Esophagus (tissue), 2 donors: Measurements from ENCODE around the gene IL12RB2. TPM values are rescaled to one million over a fixed set of nuclear protein-coding genes. Genes with fewer than 3 reads are reported as not detected.
A peak's percentile ranks its signal among the peaks of the same experiment; 100 is the strongest.

Experiments
- H3K27ac ChIP-seq, 2 donors: one replicate each; pipeline ENCODE4 v1.5.1; 2013; ENCODE audit warnings: low read depth in 2 of 2, mild to moderate bottlenecking in 2 of 2, inconsistent platforms in 1 of 2, low read length in 1 of 2, moderate library complexity in 1 of 2
- H3K27me3 ChIP-seq, 2 donors: one replicate each; pipeline ENCODE4 v1.6.1; 2013; ENCODE audit warnings: low read length in 2 of 2, control low read depth in 1 of 2, mild to moderate bottlenecking in 1 of 2; ENCODE audit not compliant: insufficient read depth in 2 of 2, control insufficient read depth in 1 of 2
- H3K36me3 ChIP-seq, 2 donors: one replicate each; pipeline ENCODE4 v1.6.1; 2013; ENCODE audit warnings: low read length in 1 of 2; ENCODE audit not compliant: control insufficient read depth in 2 of 2, insufficient read depth in 2 of 2
- H3K4me1 ChIP-seq, 2 donors: one replicate each; pipeline ENCODE4 v1.6.1; 2013; ENCODE audit warnings: low read length in 1 of 2; ENCODE audit not compliant: control insufficient read depth in 2 of 2, insufficient read depth in 2 of 2
- H3K4me3 ChIP-seq, 2 donors: one replicate each; pipeline ENCODE4 v1.5.1; 2013; ENCODE audit warnings: low read length in 2 of 2, mild to moderate bottlenecking in 2 of 2, low read depth in 1 of 2, moderate library complexity in 1 of 2
- H3K9me3 ChIP-seq, 2 donors: one replicate each; pipeline ENCODE4 v1.6.1; 2013; ENCODE audit warnings: mild to moderate bottlenecking in 2 of 2, low read depth in 1 of 2, low read length in 1 of 2, moderate library complexity in 1 of 2; ENCODE audit not compliant: control insufficient read depth in 2 of 2, insufficient read depth in 1 of 2
- WGBS, 2 donors: extraction: QIAGEN DNeasy Blood & Tissue Kit; methylation state at CpG; one replicate each; pipeline ENCODE4 v1.1.7; 2013; 5-methylcytosine and 5-hydroxymethylcytosine counted together
- polyA plus RNA-seq, 2 donors: library from polyadenylated mRNA; stranded (reverse); fragments of 200-250 nt; gene quantifications; one replicate each; pipeline ENCODE4 v1.2.3, GENCODE V29; 2013
- donor health status: healthy with polysubstance abuse.
- donor health status: Bipolar disorder and iron deficiency.

Gene IL12RB2
- polyA plus RNA-seq, 2 donors: 1.3 to 1.7 TPM

DNA sequence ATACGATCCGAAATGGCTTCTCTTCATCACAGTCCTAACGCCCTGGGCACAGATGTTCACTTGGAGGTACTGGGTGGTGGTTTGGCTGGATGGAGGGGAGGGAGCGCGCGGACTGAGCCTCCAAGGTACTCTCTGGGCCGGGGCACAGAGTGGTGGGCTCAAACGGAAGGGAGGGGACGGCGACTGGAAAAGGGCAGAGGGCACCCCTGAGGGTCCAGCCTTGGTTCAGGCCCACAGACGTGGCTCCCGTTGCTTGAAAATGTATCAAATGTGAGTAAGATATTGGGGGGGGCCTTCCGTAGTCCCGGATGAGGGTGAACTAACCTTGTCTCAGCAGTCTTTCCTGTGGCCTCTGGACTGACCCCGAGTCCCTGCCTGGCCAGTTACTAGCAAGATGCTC is 463 bp downstream of the IL12RB2 start:
- 40% methylated on average over 15 of the region's 15 CpGs for WGBS, 2 donors
- H3K27me3 ChIP-seq: no peaks in the 10 kb centered on the region
- no peaks in the 10 kb centered on the region for H3K36me3 ChIP-seq
- H3K9me3 ChIP-seq: no peaks in the 10 kb centered on the region
- no peak overlapping the region for H3K27ac ChIP-seq
- peak overlapping the region in 1 of 2 donors; percentile 54 for H3K4me3 ChIP-seq
- H3K4me1 ChIP-seq: no peaks in the 10 kb centered on the region

DNA sequence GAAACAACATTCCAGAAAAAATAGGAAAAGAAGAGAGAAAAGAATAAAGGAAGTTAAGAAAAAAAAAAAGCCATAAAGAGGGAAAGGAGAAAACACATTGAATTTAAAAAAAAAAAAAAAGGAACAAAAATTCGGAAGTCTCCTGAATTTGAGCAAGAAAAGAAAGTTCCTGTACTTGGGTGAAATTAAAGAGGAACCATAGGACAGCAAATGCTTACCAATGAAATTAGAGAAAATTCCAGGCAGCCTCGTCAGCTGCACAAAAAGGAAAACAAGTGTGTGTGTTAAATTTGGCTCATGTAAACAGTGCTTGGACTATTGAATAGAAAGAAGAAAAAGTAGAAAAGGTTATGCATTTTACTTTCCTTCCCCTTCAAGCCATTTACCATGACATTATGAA is 4.9 kb downstream of the IL12RB2 start:
- Histone ChIP-seq H3K4me3 (no peak overlapping the region), H3K27me3 (no peaks in the 10 kb centered on the region), H3K27ac (no peak overlapping the region), H3K36me3 (no peaks in the 10 kb centered on the region), H3K4me1 (no peaks in the 10 kb centered on the region), H3K9me3 (no peaks in the 10 kb centered on the region)
- 67 to 79% methylated on average over 2 of the region's 2 CpGs for WGBS, 2 donors

DNA sequence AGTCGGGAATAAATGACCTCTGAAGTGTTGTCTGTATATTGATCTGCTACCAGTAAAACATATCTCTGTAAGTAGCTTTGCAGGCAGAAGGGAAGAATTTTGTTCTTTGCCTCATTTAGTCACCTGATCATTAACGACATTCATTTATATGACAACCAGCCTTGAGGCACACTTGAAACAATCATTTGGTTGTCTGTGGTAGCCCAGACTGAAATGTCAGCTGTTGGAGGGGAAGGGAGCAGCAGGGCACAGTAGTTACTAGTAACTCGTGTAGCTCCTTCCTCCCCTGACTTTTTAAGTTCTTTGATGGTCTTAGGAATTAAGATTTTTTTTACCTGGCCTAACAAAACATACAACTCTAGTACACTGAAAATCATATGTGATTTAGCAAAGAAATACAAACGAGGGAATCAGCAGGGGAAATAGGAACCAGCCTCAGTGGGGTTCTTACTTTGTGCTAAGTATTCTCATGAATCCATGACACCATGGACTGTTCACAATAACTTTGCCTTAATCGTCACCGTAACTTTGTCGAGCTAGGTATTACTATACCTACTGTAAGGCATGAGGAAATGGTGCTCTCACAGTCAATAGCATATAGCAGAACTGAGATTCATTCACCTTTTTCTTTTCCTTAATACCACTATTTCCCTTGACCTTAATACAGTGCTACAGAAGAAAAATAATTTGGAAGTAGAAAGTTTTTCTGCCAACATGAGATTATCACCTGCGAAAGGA is 6.4 kb downstream of the IL12RB2 start:
- Histone ChIP-seq H3K27me3 (no peaks in the 10 kb centered on the region), H3K9me3 (no peaks in the 10 kb centered on the region), H3K36me3 (no peaks in the 10 kb centered on the region), H3K4me3 (no peak overlapping the region), H3K27ac (no peak overlapping the region), H3K4me1 (no peaks in the 10 kb centered on the region)
- 73 to 76% methylated on average over 8 of the region's 8 CpGs for WGBS, 2 donors

DNA sequence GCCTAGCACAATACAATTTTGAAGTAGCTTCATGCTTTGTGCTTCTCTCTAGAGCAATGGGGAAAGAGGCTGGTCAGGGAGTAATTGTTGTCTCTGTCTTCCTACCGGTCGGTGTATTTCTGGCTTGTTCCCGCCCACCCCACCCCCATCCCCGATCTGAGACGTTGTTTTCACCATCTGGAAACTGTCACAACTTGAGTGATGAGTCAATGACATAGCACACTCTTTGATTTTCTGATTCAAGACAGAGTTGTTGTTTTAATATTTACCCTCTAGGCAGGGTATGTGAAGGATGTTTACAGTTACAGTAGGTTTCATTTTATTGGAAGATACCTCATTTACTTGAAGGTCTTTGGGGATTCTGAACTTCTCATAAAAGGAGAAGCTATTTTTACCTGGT is 7.0 kb downstream of the IL12RB2 start:
- no peaks in the 10 kb centered on the region for H3K36me3 ChIP-seq
- H3K4me1 ChIP-seq: no peaks in the 10 kb centered on the region
- no peaks in the 10 kb centered on the region for H3K27me3 ChIP-seq
- H3K4me3 ChIP-seq: no peak overlapping the region
- 12 to 14% methylated on average over 5 of the region's 5 CpGs for WGBS, 2 donors
- no peak overlapping the region for H3K27ac ChIP-seq
- no peaks in the 10 kb centered on the region for H3K9me3 ChIP-seq

- H3K36me3 ChIP-seq: no peaks in the 10 kb centered on the region
- no peaks in the 10 kb centered on the region for H3K4me1 ChIP-seq
- H3K4me3 ChIP-seq: no peak overlapping the region
- no peaks in the 10 kb centered on the region for H3K9me3 ChIP-seq
- no peaks in the 10 kb centered on the region for H3K27me3 ChIP-seq
- H3K27ac ChIP-seq: no peak overlapping the region
- 69 to 77% methylated on average over 8 of the region's 8 CpGs for WGBS, 2 donors
Measured at GRCh38 chr1:67316180-67316902, 8.7 kb downstream of the IL12RB2 start.

DNA sequence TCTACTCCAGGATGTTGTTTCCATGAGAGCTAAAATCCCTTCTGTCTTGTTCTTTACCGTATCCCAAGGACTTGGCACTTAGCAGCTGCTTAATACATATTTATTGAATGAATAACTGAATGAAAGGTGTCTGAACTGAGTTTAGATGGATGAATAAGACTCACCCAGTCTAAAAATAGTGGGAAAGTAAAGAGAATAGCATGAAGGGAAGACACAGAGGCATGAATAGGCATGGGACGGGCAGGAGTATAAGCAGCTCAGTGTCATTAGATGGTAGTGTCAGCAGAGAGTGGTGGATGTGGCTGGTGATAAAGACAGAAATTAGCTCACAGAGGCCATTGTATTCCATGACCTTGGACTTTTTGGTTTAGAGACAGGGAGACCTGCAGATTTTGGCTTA is 9.2 kb downstream of the IL12RB2 start:
- WGBS, 2 donors: 63 to 68% methylated on average over 2 of the region's 2 CpGs
- no peaks in the 10 kb centered on the region for H3K4me1 ChIP-seq
- H3K27me3 ChIP-seq: no peaks in the 10 kb centered on the region
- no peak overlapping the region for H3K4me3 ChIP-seq
- H3K9me3 ChIP-seq: no peaks in the 10 kb centered on the region
- H3K27ac ChIP-seq: no peak overlapping the region
- no peaks in the 10 kb centered on the region for H3K36me3 ChIP-seq

- WGBS, 2 donors: 88 to 91% methylated on average over 4 of the region's 4 CpGs
Measured at GRCh38 chr1:67317803-67318202, 10.1 kb downstream of the IL12RB2 start.

DNA sequence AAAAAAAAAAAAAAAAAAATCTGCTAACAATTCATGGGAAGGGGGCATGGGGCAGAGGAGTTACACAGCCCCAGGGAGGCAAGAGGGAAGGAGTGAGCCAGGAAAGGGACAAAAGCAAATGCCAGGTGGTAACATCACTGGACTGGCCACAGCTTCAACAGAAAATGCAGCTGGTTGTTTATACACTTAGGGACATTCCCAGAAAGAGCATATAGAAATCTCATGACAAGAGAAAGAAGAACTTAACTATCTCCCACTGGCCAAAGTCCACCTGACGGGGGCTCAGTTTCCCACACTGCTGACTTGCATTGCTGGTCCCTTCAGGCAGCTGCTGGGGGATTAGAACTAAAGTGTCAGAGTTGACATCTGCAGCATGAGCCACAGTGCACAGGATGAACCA is 14.8 kb downstream of the IL12RB2 start:
- no peaks in the 10 kb centered on the region for H3K4me1 ChIP-seq
- WGBS, 2 donors: 95 to 100% methylated on average over 1 of the region's 1 CpG
- H3K36me3 ChIP-seq: no peaks in the 10 kb centered on the region
- H3K9me3 ChIP-seq: no peaks in the 10 kb centered on the region
- H3K27ac ChIP-seq: no peak overlapping the region
- no peak overlapping the region for H3K4me3 ChIP-seq
- no peaks in the 10 kb centered on the region for H3K27me3 ChIP-seq

More at GRCh38 chr1:67317803-67318202, 10.1 kb downstream of the IL12RB2 start:
- no peaks in the 10 kb centered on the region for H3K36me3 ChIP-seq
- H3K9me3 ChIP-seq: no peaks in the 10 kb centered on the region
- H3K27me3 ChIP-seq: no peaks in the 10 kb centered on the region
- no peak overlapping the region for H3K27ac ChIP-seq
- no peak overlapping the region for H3K4me3 ChIP-seq
- no peaks in the 10 kb centered on the region for H3K4me1 ChIP-seq

DNA sequence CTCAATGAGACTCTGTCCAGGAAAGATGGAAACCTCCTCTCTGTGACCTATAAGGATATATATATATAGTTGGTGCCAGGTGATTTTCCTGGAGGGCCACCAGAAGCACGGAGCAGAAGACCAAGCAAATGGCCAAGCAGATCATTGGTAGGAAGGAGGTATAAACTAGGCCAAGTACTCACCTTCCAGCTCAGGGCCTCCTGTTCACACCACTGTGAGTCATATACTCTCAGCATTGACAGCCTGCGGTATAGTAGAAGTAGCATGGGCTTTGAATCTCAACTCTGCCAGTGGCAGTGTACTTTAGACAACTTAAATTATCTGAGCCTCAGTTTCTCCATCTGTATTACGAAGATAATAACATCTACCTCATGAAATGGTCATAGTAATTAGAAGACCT is 15.4 kb downstream of the IL12RB2 start:
- Histone ChIP-seq H3K4me3 (no peak overlapping the region), H3K4me1 (no peaks in the 10 kb centered on the region), H3K36me3 (no peaks in the 10 kb centered on the region), H3K9me3 (no peaks in the 10 kb centered on the region), H3K27me3 (no peaks in the 10 kb centered on the region), H3K27ac (no peak overlapping the region)
- WGBS, 2 donors: 95% methylated on average over 3 of the region's 3 CpGs

DNA sequence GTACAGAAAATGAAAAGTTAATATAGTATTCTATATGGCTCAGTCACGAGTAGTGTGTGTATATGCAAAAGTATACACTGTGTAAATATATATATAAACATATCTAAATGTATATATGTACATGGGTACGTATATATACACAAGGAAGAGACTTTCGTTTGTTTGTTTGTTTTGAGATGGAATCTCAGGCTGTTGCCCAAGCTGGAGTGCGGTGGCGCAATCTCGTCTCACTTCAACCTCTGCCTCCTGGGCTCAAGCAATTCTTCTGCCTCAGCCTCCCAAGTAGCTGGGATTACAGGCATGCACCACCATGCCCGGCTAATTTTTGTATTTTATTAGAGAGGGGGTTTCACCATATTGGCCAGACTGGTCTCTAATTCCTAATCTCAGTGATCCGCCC is 16.4 kb downstream of the IL12RB2 start:
- no peaks in the 10 kb centered on the region for H3K36me3 ChIP-seq
- H3K4me3 ChIP-seq: no peak overlapping the region
- 91 to 94% methylated on average over 8 of the region's 8 CpGs for WGBS, 2 donors
- no peaks in the 10 kb centered on the region for H3K9me3 ChIP-seq
- no peaks in the 10 kb centered on the region for H3K27me3 ChIP-seq
- H3K27ac ChIP-seq: no peak overlapping the region
- H3K4me1 ChIP-seq: no peaks in the 10 kb centered on the region
